Thyroid gland (tissue), 4 donors: Measurements from ENCODE around the gene CILP2. TPM values are rescaled to one million over a fixed set of nuclear protein-coding genes. Genes with fewer than 3 reads are reported as not detected.

ENCODE experiments used
- DNase-seq, 2 donors: peaks; one replicate each; pipeline ENCODE4 v3.0.0-alpha.2; 2019
- H3K27ac ChIP-seq, 3 donors: fragments of 200-600 bp; sonication (generic); 1 replicate in 2 of 3; 2 replicates in 1 of 3; pipeline ENCODE4 v1.5.1; 2016 to 2019; ENCODE audit warnings: mild to moderate bottlenecking in 1 of 3, moderate library complexity in 1 of 3
- H3K27me3 ChIP-seq: fragments of 200-600 bp; sonication (generic); one replicate; pipeline ENCODE4 v1.5.1; 2019
- H3K36me3 ChIP-seq, 2 donors: fragments of 200-600 bp; sonication (generic); one replicate each; pipeline ENCODE4 v1.5.1; 2016 to 2019
- H3K4me1 ChIP-seq, 2 donors: fragments of 200-600 bp; sonication (generic); one replicate each; pipeline ENCODE4 v1.5.1; 2017 to 2019
- H3K4me3 ChIP-seq, 3 donors: fragments of 200-600 bp; sonication (generic); replicated peaks in 1 of 3; 1 replicate in 2 of 3; 2 replicates in 1 of 3; pipeline ENCODE4 v1.5.1; 2016; ENCODE audit warnings: mild to moderate bottlenecking in 1 of 3
- H3K9me3 ChIP-seq: fragments of 200-600 bp; sonication (generic); one replicate; pipeline ENCODE4 v1.5.1; 2017
- POLR2A ChIP-seq, 2 donors: fragments of 450-650 bp; IDR thresholded peaks; one replicate each; pipeline ENCODE4 v1.6.1; 2017; ENCODE audit warnings: antibody characterized with exemption in 2 of 2, mild to moderate bottlenecking in 2 of 2, moderate library complexity in 1 of 2
- WGBS, 2 donors: methylation state at CpG; one replicate each; pipeline ENCODE4 v1.1.5; 2017; 5-methylcytosine and 5-hydroxymethylcytosine counted together
- intact Hi-C: fragments of 100-400 bp; cut with DNase I; formaldehyde crosslinking; loops from one replicate; pipeline ENCODE4 v1.15.1; 2023
- total RNA-seq, 4 donors: library from RNA; depleted of rRNA; stranded (reverse); fragments of >200 nt; gene quantifications; one replicate each; pipeline ENCODE4 v1.2.3, GENCODE V29; 2016
- TF ChIP-seq, protein P1 (sequence below), 6 experiments: fragments of 200-600 bp in 3 of 6; fragments of 450-650 bp in 3 of 6; sonication (generic) in 3 of 6; IDR thresholded peaks; one replicate each; pipeline ENCODE4 v1.5.1; 2016 to 2019; ENCODE audit warnings: antibody characterized with exemption in 6 of 6, mild to moderate bottlenecking in 2 of 6, inconsistent platforms in 1 of 6, moderate library complexity in 1 of 6

The CILP2 gene
- total RNA-seq, 4 donors from 2014 or later: 0.63 to 4.2 (median 2.4) TPM

GRCh38 chr19:19491321-19492025, 46.6 kb upstream of the CILP2 start:
- TF ChIP-seq, protein P1, sequence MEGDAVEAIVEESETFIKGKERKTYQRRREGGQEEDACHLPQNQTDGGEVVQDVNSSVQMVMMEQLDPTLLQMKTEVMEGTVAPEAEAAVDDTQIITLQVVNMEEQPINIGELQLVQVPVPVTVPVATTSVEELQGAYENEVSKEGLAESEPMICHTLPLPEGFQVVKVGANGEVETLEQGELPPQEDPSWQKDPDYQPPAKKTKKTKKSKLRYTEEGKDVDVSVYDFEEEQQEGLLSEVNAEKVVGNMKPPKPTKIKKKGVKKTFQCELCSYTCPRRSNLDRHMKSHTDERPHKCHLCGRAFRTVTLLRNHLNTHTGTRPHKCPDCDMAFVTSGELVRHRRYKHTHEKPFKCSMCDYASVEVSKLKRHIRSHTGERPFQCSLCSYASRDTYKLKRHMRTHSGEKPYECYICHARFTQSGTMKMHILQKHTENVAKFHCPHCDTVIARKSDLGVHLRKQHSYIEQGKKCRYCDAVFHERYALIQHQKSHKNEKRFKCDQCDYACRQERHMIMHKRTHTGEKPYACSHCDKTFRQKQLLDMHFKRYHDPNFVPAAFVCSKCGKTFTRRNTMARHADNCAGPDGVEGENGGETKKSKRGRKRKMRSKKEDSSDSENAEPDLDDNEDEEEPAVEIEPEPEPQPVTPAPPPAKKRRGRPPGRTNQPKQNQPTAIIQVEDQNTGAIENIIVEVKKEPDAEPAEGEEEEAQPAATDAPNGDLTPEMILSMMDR (IDR thresholded peaks at IDR 0.05): no peak
- no peak for TF ChIP-seq POLR2A (IDR thresholded peaks at IDR 0.05)
- H3K9me3 ChIP-seq: no peaks in the 10 kb centered on the region
- WGBS, 2 donors: 77 to 87% methylated on average over 13 to 15 of the region's 15 CpGs
- no peak overlapping the region for H3K4me3 ChIP-seq
- H3K4me1 ChIP-seq: peaks cover 27 to 32% of the 10 kb centered on the region in 2 donors
- H3K27ac ChIP-seq: no peak overlapping the region
- no peaks in the 10 kb centered on the region for H3K27me3 ChIP-seq
- intact Hi-C loops: loop anchor here (2.0 kb wide), 1 partner anchor 125 kb away; no protein-coding TSS in a partner anchor
- DNase-seq: no peak
- H3K36me3 ChIP-seq: peaks cover 21 to 24% of the 10 kb centered on the region in 2 donors

DNA sequence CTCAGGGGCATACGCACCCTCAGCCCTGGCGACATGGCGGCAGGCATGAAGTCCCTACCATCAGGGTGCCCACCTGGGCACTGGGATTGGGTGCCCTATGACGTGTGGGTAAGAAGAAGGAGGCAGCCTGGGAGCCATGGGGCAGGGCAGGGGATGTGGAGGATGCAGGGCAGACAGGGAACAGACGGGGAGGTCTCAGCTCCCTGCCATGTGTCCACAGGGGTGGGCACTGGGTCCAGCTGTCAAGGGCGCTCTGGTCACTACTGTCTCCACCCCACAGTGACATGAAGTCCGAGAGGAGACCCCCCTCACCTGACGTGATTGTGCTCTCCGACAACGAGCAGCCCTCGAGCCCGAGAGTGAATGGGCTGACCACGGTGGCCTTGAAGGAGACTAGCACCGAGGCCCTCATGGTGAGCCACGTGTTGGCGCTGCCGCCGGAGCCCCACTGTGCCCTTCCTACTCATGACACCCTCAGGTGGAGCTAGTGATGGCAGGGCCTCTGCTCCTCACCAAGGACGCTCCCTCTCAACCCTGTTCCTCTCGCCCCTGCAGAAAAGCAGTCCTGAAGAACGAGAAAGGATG, 45.9 kb upstream of the CILP2 start:
- intact Hi-C loops: no loop called here
- peaks cover 25 to 29% of the 10 kb centered on the region in 2 donors for H3K36me3 ChIP-seq
- no peak overlapping the region for H3K4me3 ChIP-seq
- WGBS, 2 donors: 88 to 95% methylated on average over 12 to 21 of the region's 21 CpGs
- TF ChIP-seq, protein P1 (IDR thresholded peaks at IDR 0.05): no peak
- TF ChIP-seq POLR2A (IDR thresholded peaks at IDR 0.05): no peak
- peaks cover 27 to 30% of the 10 kb centered on the region in 2 donors for H3K4me1 ChIP-seq
- H3K9me3 ChIP-seq: no peaks in the 10 kb centered on the region
- no peak for DNase-seq
- no peak overlapping the region for H3K27ac ChIP-seq
- H3K27me3 ChIP-seq: no peaks in the 10 kb centered on the region

- TF ChIP-seq POLR2A (IDR thresholded peaks at IDR 0.05): no peak
- TF ChIP-seq, protein P1 (IDR thresholded peaks at IDR 0.05): no peak
- H3K36me3 ChIP-seq: peaks cover 40 to 41% of the 10 kb centered on the region in 2 donors
- H3K27me3 ChIP-seq: no peaks in the 10 kb centered on the region
- 86 to 90% methylated on average over 14 of the region's 15 CpGs for WGBS, 2 donors
- intact Hi-C loops: no loop called here
- no peak overlapping the region for H3K4me3 ChIP-seq
- DNase-seq: no peak
- no peaks in the 10 kb centered on the region for H3K9me3 ChIP-seq
- H3K4me1 ChIP-seq: peaks cover 10 to 13% of the 10 kb centered on the region in 2 donors
- H3K27ac ChIP-seq: no peak overlapping the region
These were observed 44.1 kb upstream of the CILP2 start for GRCh38 chr19:19493841-19494546.

DNA sequence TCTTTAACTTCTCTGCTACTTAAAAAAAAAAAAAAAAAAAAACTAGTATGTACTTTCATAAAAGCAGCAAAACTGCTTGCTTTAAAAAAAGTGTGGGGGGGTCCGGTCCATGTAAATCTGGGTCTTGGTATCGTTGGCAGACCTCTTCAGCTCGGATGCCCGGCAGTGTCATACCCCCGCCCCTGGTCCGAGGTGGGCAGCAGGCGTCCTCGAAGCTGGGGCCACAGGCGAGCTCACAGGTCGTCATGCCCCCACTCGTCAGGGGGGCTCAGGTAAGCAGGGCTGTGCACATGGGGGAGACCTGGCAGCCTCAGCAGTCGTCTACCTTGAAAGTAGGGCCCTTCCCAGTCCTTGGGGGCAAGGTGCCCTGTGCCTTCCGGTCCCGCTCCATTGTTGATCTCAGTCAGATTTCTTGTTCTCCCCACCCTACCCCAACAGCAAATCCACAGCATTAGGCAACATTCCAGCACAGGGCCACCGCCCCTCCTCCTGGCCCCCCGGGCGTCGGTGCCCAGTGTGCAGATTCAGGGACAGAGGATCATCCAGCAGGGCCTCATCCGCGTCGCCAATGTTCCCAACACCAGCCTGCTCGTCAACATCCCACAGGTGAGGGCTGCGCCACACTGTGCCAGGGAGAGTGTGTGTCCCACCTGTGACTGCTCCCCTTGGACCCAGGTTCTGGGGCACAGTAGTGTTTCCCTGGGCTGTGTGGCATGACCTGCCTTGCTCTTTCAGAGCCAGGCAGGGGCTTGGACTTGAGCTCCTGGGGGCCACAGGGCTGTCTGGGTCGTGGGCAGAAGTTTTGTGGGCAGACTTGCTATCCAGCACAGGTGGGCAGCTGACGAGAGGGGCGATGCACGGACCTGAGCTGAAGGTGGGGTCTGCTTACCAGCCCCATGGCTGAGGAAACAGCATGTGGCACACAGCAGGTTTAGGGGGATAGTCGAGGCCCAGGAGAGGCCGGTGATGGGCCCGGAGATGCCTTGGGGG, 42.2 kb upstream of the CILP2 start:
- Histone ChIP-seq H3K27me3 (no peaks in the 10 kb centered on the region), H3K9me3 (no peaks in the 10 kb centered on the region), H3K36me3 (peaks cover 55 to 59% of the 10 kb centered on the region in 2 donors), H3K4me3 (no peak overlapping the region), H3K27ac (no peak overlapping the region), H3K4me1 (no peaks in the 10 kb centered on the region)
- no peak for TF ChIP-seq POLR2A (IDR thresholded peaks at IDR 0.05)
- TF ChIP-seq, protein P1 (IDR thresholded peaks at IDR 0.05): no peak
- intact Hi-C loops: no loop called here
- WGBS, 2 donors: 93% methylated on average over 30 of the region's 30 CpGs
- DNase-seq: no peak
